Tibial nerve (tissue), 4 donors: ENCODE measurements around the gene ACBD6.

Experiments used
- CTCF ChIP-seq, 5 experiments: fragments of 200-600 bp in 3 of 5; fragments of 450-650 bp in 2 of 5; sonication (generic) in 3 of 5; IDR thresholded peaks; one replicate each; pipeline ENCODE4 v1.5.1; 2016 to 2019; ENCODE audit warnings: antibody characterized with exemption in 5 of 5, mild to moderate bottlenecking in 3 of 5, moderate library complexity in 2 of 5
- EP300 ChIP-seq, 2 donors: sonication (generic); formaldehyde crosslinking; IDR thresholded peaks; one replicate each; pipeline ENCODE4 v1.6.1; 2017; ENCODE audit warnings: antibody characterized with exemption in 2 of 2, mild to moderate bottlenecking in 1 of 2
- POLR2A ChIP-seq, 2 donors: fragments of 450-650 bp; IDR thresholded peaks; one replicate each; pipeline ENCODE4 v1.6.1; 2017; ENCODE audit warnings: antibody characterized with exemption in 2 of 2, mild to moderate bottlenecking in 2 of 2, moderate library complexity in 2 of 2

- TF ChIP-seq POLR2A (IDR thresholded peaks at IDR 0.05) (no peak), CTCF (IDR thresholded peaks at IDR 0.05) (no peak), EP300 (IDR thresholded peaks at IDR 0.05) (no peak)
These were observed 43.6 kb downstream of the ACBD6 start for GRCh38 chr1:180458807-180459206.
